Measurements from ENCODE around the gene SCRN1. TPM values are rescaled to one million over a fixed set of nuclear protein-coding genes. Genes with fewer than 3 reads are reported as not detected.
A peak's percentile ranks its signal among the peaks of the same experiment; 100 is the strongest.
"Not testable (repeated sequence)": the region's sequence is repeated elsewhere in the genome, so short reads cannot be mapped to it uniquely, and the experiment has no call there.

SCRN1 gene
- total RNA-seq, 1 donor from 2014 or later: 3.1 TPM

DNA sequence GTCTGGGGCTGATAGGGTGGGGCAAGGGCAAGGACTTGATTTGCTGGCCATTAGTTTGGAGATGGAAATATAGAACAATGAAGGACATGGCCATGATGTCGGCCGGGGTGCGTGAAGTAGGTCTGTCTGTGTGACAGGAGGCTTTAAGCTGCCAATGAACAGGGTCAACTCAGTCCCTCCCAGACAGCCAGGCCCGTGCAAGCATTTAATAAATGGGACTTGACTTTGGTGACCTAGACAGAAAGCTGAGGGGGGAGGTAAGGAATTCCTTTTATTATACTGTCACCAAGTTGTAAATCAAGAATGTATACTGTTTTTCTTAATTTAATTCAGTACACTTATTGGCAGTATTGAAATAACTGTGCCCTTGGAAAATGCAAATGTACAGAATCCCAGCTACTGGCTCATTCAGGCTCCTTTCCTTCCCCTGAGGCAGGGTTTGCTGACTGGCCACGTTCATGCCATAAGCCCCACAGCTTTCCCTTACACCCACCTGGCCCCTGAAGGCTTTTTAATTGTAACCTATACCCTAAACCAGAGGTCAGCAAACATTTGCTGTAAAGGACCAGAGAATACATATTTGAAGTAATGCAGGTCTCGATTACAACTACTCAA lies 96.1 kb downstream of the SCRN1 start:
- ATAC-seq: no peak

DNA sequence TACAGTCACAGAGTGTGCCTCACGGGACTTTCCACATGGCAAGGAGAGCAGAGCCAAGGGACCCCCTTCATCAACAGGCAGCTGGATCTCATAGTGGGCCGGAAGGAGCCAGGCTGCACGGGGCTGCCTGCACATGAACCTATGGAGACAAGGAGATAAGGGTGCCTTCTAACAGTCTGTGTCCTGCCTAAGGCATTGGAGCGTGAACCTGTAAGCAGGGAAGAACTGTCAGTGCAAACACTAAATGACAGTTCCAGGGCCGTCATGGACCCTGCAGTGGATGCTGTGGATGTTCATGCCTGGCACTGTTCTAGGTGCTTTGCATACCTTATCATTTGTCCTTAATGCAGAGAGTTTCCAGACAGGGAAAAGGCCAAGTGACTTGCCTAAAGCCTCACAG lies 97.4 kb downstream of the SCRN1 start:
- no peak for DNase-seq (ENCODE audit: low spot score)
- ATAC-seq: no peak

More for the DNA sequence above, 96.1 kb downstream of the SCRN1 start:
- no peak for DNase-seq (ENCODE audit: low spot score)

DNA sequence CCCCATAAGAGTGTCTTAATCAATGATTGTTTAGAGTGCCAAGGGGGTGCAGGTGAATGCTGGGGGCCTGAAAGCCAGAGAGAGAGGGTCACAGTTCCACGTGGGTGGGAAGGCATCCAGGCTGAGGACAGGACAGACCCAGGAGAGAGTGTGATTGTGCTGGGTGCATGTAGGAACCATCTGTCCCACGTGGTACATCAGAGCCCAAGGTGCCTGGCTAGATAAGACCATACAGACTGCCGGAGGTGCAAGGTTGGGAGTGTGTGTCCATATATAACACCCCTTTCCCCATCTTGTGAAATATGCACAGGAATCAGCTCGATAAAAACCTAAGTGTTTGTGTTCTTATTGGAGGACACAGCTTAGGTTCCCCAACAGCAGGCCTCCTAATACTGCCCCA lies 97.8 kb downstream of the SCRN1 start:
- DNase-seq (ENCODE audit: low spot score) (no peak), ATAC-seq (no peak)

DNA sequence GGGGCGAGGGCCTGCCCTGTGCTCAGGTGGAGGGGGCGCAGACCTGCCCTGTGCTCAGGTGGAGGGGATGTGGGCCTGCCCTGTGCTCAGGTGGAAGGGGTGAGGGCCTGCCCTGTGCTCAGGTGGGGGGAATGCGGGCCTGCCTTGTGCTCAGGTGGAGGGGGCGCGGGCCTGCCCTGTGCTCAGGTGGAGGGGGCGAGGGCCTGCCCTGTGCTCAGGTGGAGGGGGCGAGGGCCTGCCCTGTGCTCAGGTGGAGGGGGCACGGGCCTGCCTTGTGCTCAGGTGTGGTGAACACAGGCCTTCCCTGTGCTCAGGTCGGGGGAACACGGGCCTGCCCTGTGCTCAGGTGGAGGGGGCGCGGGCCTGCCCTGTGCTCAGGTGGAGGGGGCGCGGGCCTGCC lies 98.8 kb downstream of the SCRN1 start:
- ATAC-seq; DNase-seq (ENCODE audit: low spot score): not testable (repeated sequence)

DNA sequence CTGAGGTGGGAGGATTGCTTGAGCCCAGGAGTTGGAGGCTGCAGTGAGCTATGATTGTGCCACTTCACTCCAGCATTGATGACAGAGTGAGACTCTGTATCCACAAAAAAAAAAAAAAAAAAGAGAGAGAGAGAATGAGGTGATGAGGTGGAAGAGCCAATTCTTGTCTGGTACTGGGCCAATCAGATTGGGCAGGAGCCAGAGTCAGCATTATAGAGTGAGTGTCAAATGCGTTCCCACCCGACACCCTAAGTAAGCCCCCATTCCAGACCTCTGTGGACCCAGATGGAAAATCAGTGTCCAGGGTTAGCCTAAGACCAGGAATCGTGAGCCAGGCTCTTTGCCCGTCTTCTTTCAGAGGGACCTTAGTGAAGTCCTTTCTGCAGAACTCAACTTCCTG lies 99.3 kb downstream of the SCRN1 start:
- DNase-seq (ENCODE audit: low spot score) (no peak), ATAC-seq (no peak)

DNA sequence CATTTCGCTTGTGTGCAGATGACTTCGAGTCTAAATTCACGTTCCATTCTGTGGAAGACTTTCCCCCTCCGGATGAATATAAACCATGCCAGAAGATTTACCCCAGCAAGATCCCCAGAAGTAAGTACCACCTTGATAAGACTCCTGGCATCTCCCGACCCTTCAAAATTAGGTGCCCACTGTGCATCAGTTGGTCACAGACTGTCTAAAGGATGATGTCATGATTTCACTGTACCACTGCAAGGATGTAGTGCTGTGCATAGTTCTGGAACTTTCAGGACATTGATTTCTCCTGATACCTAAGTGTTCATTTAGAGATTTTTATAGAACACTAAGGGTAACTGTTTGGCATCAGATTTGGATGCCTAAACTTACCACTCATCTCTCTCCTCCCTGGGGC lies 100.3 kb downstream of the SCRN1 start:
- ATAC-seq: no peak
- no peak for DNase-seq (ENCODE audit: low spot score)

DNA sequence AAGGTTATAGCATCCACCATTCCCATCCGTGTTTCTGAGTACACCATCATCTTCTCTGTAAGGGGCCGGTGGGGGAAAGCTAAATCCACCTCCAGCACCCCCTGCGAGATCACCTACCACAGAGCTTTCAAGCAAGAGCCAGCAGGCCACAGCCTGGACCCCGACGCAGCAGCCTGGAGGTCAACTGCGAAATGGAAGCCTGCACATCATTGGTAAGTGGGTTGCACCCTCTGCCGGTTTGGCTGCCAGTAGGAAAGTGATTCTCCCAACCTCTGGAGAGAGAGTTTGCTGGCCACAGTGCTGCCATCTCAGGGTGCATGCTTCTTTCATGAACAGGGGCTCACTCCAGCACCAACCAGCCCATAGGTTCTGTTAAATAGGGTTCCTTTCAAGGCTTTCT lies 101.6 kb downstream of the SCRN1 start:
- DNase-seq (ENCODE audit: low spot score) (no peak), ATAC-seq (no peak)

DNA sequence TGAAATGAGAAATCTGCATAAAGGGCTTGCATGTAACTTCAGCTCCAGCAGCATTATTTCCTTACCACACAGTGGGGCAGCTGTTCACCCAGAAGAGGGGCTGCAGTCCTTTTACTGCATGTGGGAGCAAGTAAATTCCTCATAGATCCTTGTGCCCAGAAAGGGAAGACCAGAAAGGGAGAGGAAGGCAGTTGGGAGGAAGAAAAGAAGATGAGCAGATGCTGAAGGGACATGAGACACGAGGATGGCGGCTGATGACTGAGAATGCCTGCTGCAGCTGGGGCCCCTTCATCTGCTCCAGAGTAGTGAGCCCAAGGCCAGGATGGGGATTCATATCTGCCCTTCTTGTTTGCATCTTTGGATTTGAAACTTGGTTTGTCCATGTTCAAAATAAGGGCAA lies 102.8 kb downstream of the SCRN1 start:
- no peak for ATAC-seq
- DNase-seq (ENCODE audit: low spot score): no peak

DNA sequence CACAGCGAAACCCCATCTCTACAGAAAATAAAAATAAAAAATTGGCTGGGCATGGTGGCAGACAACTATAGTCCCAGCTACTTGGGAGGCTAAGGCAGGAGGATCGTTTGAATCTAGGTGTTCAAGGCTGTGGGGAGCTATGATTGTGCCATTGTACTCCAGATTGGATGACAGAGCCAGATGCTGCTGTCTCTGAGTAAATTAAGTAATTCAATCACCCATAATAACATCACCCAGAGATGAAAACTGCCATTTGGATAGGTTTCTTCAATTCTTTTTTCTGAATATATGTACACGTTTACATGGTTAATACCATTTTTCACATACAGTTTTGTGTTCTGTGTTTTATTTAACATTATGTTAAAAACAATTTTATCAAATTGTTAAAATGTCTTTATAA lies 104.0 kb downstream of the SCRN1 start:
- ATAC-seq: no peak

DNA sequence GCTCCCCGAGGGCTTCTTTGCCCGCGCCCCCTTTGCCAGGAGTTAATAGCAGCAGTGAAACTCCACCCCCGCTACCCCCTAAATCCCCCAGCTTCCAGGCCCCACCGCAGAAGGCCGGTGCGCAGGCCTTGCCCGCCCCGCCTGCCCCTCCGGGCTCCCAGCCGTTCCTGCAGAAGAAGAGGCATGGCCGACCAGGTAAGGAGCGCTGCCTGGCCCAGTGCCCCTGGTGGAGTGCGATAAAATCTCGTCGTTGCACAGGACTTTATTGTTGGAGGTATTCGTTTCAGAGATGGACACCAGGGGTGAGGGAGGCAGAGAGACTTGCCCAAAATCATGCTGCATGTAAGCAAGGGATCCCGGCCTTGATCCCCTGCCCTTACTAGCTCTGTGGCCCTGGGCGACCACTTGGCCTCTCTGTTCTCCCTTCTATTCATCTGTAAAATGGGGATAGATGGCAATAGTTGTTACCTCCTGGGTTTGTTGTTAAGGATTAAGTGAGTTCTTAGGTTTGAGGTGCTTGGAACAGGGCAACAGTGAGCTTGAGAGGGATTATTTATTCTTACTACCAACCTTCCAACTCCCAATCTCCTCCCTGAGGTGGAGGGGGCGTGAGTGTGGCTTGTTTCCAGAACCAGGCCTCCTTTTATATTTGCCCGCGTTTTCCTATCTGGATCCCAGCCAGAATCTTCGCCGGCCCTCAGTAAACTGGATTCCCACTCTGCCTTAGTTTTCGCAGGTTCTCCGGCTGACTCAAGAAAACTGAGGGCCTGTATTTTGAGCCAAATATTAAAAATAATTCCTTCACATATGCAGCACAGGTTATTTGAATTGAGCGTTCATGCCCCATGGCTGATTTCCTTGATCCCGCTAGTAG lies 105.0 kb downstream of the SCRN1 start:
- ATAC-seq (no peak), DNase-seq (ENCODE audit: low spot score) (no peak)

More for the DNA sequence above, 104.0 kb downstream of the SCRN1 start:
- no peak for DNase-seq (ENCODE audit: low spot score)

DNA sequence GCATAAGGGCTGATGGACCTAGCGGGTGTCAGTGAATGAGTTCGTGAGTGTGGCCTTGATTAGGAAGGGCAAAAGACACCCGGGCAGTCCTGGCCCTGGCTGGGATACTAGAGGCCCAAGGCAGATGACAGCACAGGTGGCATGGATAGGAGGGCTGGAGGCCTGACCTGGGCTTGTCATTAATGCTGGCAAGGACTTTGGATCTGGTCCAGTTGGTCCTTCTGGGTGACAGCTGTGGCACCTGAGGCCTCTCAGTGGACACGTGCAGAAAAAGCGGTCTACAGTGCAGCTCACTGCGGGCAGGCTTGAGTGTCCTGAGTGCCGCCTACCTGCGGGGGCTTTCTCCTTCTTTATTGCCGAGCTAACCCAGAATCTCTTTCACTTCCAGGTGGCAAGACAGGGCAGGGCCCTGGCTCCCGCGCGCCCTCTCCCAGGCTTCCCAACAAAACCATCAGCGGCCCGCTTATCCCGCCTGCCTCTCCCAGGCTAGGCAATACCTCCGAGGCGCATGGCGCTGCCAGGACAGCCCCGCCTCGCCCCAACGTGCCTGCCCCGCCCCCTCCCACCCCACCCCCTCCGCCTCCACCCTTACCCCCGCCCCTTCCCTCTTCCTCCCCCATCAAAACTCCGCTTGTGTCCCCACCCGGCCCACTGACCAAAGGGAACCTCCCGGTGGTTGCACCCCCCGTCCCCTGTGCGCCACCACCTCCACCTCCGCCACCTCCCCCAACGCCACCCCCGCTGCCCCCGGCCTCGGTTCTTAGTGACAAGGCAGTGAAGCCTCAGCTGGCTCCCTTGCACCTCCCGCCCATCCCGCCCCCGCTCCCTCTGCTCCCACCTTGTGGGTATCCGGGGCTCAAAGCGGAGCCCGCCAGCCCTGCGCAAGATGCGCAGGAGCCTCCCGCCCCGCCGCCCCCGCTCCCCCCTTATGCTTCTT lies 105.9 kb downstream of the SCRN1 start:
- DNase-seq (ENCODE audit: low spot score) (no peak), ATAC-seq (peak; percentile 37)

DNA sequence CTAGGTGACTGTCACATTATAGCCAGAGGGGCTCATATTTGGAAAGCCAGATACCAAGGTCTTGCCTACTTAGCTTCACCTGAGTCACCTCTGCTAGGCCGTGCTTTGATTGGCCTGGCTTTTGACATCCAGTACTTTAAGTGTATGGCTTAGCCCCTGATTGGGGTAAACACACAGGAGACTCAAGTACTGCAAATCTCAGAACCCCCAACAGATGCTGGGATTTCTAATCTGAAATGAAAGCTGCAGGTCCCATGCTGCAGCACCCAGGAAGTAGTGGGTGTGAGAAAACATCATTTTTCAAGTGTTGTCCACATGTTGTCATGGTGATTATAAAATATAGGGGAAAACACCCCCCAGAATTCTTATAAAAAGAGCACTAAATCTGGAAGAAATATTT lies 107.1 kb downstream of the SCRN1 start:
- no peak for ATAC-seq
- no peak for DNase-seq (ENCODE audit: low spot score)

DNA sequence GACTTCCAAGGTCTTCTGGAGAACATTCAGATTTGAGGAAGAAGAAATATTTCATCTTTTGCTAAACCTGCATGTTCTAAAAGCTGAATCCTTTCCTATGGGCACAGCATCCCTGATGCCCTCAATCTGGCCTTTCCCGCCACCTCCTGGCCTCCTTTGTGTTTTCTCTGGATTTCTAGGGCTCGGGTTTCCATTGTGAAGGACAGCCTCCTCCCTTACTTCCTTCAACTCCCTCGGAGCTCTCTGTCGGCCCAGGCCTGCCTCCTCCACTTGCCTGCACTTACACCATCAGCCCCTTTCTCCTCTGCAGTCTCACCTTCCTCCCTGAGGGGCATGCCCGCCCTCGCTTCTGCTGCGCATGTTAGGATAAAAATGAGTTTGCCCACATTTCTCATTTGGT lies 107.9 kb downstream of the SCRN1 start:
- ATAC-seq: no peak
- DNase-seq (ENCODE audit: low spot score): no peak

DNA sequence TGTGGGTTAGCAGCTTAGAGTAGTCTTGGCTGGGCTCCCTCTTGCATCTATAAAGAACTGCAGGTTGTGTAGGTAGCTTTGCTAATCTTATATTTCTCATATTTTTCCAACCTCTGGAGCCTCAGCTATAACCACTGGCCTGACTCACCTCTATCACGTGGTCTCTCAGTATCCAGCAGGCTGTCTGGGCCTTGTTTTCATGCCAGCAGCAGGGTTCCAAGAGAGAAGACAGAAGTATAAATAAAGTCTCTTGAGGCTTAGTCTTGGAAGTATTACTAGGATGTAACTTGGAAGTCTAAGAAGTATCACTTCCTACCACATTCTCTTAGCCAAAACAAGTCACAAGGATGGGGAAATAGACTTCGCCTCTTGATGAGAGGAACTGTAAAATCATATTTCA lies 110.0 kb downstream of the SCRN1 start:
- ATAC-seq: no peak
- no peak for DNase-seq (ENCODE audit: low spot score)

DNA sequence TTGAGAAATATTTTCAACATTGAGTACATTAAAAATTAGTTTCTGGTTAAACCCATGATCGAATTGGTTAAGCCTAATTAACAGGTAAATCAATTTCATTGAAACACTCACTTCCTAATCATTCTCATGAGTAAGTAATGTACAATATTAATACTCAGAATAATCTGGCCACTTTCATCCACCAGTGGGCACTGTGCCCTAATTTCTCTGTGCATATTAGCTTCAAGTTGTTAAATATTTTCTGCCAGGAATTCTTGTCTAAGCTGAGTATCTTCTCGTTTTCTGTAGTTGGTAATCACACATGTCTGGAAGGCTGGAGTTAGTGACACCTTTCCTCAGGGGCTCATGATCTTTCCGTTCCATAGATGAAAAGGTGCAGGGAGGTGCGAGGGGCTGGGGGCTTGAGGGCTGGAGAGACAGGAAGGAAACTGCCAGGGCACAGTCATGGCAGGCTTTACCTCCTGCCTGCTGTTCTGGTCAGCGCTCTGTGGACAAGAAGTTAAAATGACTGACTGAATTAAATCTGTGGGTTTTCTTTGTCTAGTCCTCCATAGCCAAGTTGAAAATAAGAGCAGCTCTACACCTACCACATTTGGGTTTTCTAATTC lies 111.4 kb downstream of the SCRN1 start:
- DNase-seq (ENCODE audit: low spot score): no peak
- no peak for ATAC-seq

DNA sequence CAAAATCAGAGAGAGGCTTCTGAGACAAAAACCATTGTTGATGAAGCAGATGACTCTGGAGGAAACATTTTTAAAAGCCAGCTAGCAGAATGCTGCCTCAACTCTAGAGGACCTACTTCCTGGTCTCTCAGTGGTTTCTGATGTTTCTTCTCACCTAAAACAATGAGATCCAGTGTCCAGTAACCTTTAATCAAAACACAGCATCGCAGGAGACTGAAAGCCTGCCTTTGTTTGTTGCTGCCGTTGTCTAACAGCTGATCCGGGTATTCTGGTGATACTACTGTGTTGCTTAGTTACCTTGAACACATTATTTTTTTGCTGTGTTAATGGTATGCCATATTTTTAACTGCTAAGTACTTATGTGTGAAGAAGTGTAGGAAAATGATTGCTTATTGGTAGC lies 112.4 kb downstream of the SCRN1 start:
- ATAC-seq (no peak), DNase-seq (ENCODE audit: low spot score) (no peak)

DNA sequence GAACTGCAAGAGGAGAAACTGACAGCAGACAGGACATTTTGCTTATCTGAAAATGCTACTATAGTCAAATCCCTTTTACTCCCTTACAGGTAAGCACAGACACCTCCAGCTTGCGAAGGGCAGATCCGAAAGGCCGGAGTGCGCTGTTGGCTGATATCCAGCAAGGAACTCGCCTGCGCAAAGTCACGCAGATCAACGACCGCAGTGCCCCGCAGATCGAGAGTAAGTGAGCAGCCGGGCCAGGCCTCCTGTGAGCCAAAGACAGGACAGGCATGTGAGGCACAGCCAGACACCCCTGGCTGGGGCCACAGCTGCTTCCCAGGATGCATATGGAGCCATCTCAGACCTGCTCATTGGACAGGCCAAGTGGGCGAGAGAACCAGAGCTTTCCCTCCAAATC lies 113.9 kb downstream of the SCRN1 start:
- no peak for ATAC-seq
- no peak for DNase-seq (ENCODE audit: low spot score)

DNA sequence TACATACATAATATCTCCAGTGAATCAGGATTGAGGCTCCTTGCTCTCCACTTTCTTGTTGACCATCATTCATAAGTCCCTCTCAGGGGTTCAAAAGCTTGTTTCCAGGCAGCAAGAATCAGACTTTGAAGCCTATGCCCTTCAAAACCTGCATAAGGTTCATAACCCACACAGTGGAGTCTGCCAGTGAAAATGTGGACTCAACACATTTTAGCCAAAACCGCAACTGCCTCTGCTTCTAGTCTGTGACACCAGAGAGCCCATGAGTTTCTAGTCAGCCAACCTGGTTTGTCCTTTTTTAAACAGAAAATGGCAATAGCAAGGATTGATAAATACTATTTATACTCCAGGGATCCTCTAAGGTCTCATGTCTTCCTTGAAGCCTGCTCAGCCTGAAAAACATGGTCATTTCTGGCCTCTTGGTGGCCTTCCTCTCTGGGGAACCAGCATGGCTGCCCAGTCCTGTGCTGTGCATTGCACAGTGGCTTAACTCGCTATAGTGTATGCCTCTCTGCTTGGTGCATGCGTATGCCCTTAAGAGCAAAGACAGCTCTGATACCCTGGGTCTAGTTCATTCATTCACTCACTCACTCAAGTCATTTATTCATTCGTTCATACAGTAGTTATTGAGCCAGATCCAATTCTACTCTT lies 115.8 kb downstream of the SCRN1 start:
- DNase-seq (ENCODE audit: low spot score): no peak

DNA sequence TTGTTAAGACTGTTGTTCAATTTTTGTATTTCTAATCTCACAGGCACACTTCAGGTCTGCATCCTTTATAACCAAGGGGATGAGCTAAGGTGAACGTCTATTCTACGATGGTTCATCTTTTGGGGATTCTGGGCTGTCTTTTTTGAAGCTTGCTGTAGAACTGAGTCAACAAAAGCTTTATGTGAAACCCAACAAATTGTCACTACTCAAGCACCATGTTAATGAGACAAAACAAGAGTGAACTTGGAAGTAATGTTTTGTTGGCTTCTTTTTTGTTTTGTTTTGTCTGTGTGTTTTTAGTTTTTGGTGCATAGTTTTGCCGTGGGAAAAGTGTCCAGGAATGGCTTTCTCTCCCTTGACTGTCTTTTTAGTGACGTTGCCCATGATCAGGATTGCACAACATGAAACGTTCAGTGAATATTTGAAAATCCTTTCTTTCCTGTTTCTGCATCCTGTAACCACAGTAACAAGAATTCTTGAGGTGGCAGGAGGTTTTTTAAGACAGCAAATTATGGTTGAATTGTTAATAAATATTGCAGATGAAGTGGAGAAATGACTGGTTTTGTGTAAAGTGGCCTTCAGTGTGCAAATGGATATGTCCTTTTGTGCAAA lies 117.7 kb downstream of the SCRN1 start:
- ATAC-seq (no peak), DNase-seq (ENCODE audit: low spot score) (no peak)

More for the DNA sequence above, 115.8 kb downstream of the SCRN1 start:
- ATAC-seq: peak; percentile 43
